ENCODE data around the gene FUT9.

DNA sequence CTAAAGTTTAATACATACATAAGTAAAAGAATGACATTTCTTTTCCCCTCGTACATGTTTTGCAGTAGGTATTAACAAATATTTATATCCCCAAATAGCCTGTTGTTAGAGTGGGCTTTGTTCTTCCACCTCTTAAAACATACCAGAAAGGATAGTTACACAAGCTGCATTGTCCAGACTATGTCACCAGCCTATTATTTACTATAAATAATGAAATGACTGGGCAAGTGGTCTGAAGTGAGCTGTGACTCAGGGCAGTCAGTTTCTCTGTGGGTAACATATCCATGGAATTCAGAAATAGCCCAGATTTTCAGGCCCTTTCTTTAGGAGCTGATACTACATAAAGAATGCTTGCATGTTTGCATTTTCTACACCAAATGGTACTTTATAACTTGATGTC, 60.1 kb downstream of the FUT9 start:
- TF ChIP-seq MEF2A (IDR thresholded peaks at IDR 0.05; ENCODE audit: insufficient read depth, low read depth, low read length): no peak
- no peak for TF ChIP-seq TAF1 (IDR thresholded peaks at IDR 0.05; ENCODE audit: borderline replicate concordance, low read depth, low read length)
- TF ChIP-seq LARP7 (IDR thresholded peaks at IDR 0.05): no peak
- TF ChIP-seq, protein P1, sequence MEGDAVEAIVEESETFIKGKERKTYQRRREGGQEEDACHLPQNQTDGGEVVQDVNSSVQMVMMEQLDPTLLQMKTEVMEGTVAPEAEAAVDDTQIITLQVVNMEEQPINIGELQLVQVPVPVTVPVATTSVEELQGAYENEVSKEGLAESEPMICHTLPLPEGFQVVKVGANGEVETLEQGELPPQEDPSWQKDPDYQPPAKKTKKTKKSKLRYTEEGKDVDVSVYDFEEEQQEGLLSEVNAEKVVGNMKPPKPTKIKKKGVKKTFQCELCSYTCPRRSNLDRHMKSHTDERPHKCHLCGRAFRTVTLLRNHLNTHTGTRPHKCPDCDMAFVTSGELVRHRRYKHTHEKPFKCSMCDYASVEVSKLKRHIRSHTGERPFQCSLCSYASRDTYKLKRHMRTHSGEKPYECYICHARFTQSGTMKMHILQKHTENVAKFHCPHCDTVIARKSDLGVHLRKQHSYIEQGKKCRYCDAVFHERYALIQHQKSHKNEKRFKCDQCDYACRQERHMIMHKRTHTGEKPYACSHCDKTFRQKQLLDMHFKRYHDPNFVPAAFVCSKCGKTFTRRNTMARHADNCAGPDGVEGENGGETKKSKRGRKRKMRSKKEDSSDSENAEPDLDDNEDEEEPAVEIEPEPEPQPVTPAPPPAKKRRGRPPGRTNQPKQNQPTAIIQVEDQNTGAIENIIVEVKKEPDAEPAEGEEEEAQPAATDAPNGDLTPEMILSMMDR (IDR thresholded peaks at IDR 0.05 in 2 of 3, conservative IDR thresholded peaks at IDR 0.05 in 1 of 3; ENCODE audit: control insufficient read depth in 2 of 3, extremely low read depth in 1 of 3, insufficient read depth in 1 of 3, low read depth in 3 of 3, low read length in 3 of 3): no peak
- TF ChIP-seq NFYB (IDR thresholded peaks at IDR 0.05; ENCODE audit: insufficient read depth, low read depth, low read length): no peak
- TF ChIP-seq, protein P2, sequence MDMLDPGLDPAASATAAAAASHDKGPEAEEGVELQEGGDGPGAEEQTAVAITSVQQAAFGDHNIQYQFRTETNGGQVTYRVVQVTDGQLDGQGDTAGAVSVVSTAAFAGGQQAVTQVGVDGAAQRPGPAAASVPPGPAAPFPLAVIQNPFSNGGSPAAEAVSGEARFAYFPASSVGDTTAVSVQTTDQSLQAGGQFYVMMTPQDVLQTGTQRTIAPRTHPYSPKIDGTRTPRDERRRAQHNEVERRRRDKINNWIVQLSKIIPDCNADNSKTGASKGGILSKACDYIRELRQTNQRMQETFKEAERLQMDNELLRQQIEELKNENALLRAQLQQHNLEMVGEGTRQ (IDR thresholded peaks at IDR 0.05; ENCODE audit: borderline replicate concordance, low read depth, low read length): no peak

Measured in GM12878 (cell line).